T-helper 17 cell (primary cell): Measurements from ENCODE around the gene F11R. TPM values are rescaled to one million over a fixed set of nuclear protein-coding genes. Genes with fewer than 3 reads are reported as not detected.
"Not testable (repeated sequence)": the region's sequence is repeated elsewhere in the genome, so short reads cannot be mapped to it uniquely, and the experiment has no call there.

Experiments used
- ATAC-seq: fragments of 150-1000 bp; cut with Tn5 transposase; 2 replicates; pipeline ENCODE4 v1.10.0; 2021; ENCODE audit warnings: mild to moderate bottlenecking, moderate library complexity
- DNase-seq, 3 donors: peaks; one replicate each; pipeline versions ENCODE4 v3.0.0 to v3.0.0-alpha.2; 2020 to 2021
- H3K9me3 ChIP-seq: one replicate; pipeline ENCODE4 v1.7.0; 2013; ENCODE audit warnings: low read length, mild to moderate bottlenecking; ENCODE audit not compliant: control insufficient read depth, poor library complexity, severe bottlenecking
- H3K27ac Mint-ChIP-seq: one replicate; pipeline ENCODE4 v1.8.0; 2022; ENCODE audit warnings: mild to moderate bottlenecking, moderate library complexity, mixed read lengths
- H3K27me3 Mint-ChIP-seq: one replicate; pipeline ENCODE4 v1.8.0; 2022; ENCODE audit warnings: mixed read lengths
- H3K36me3 Mint-ChIP-seq: one replicate; pipeline ENCODE4 v1.8.0; 2022; ENCODE audit warnings: low read depth, mixed read lengths
- H3K4me1 Mint-ChIP-seq: one replicate; pipeline ENCODE4 v1.8.0; 2022; ENCODE audit warnings: mild to moderate bottlenecking, mixed read lengths
- H3K4me3 Mint-ChIP-seq: one replicate; pipeline ENCODE4 v1.8.0; 2022; ENCODE audit warnings: mild to moderate bottlenecking, moderate library complexity, mixed read lengths
- total RNA-seq, 4 donors: library from RNA in 2 of 4; stranded (reverse) in 2 of 4; gene quantifications; one replicate each; pipeline ENCODE4 v1.2.3 and lab custom pipeline; 2022 to 2026

The F11R gene
- total RNA-seq: 10 to 100 TPM; 13.5 to 23.6 TPM
- 15.1 to 34.1 reads per million in 2 donors for total RNA-seq (lab: John Stamatoyannopoulos, UW)

DNA sequence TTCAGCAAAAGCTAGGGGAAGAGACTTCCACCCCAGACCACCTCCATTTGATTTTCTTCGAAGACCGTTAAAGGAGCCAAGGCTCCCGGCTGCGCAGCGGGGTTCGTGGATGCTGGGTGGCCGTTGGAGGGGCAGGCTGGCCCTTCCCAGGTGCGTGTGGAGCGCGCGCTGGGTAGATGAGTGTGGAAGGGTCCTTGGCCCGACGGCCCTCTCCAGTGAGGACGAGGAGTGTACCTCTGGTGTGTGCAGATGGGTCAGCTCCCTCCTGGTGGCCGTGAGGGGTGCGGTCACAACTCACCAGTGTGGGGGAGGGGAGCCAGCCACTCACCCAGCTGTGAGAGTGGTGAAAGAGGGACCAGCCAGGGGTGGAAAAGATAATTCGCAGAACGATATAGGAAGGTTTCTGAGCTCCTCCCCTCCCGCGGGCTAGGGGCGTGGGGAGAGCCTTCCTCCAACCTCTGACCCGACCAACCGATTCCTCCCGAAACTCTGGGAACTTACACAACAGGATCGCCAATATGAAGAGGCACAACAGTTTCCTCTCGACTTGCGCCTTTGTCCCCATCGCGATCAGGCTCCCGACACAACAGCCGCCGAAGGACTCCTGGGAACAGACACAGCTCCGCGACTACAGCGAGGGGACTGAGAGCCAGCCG lies at the start of gene F11R:
Gene F11R (minus strand): TSS at position 644 of the 656 bp plus-strand sequence. CDS start 79 bp downstream, at position 565.
- Mint-ChIP-seq H3K27me3 (no peaks in the 10 kb centered on the region), H3K4me1 (peaks cover 35% of the 10 kb centered on the region), H3K27ac (peak within 1 kb of the TSS; percentile 97), H3K4me3 (peak within 1 kb of the TSS; percentile 93), H3K36me3 (peaks cover 2% of the 10 kb centered on the region)
- ATAC-seq: peak; percentile 45
- no peaks in the 10 kb centered on the region for H3K9me3 ChIP-seq
- peak in 1 of 3 donors; percentile 13 for DNase-seq

DNA sequence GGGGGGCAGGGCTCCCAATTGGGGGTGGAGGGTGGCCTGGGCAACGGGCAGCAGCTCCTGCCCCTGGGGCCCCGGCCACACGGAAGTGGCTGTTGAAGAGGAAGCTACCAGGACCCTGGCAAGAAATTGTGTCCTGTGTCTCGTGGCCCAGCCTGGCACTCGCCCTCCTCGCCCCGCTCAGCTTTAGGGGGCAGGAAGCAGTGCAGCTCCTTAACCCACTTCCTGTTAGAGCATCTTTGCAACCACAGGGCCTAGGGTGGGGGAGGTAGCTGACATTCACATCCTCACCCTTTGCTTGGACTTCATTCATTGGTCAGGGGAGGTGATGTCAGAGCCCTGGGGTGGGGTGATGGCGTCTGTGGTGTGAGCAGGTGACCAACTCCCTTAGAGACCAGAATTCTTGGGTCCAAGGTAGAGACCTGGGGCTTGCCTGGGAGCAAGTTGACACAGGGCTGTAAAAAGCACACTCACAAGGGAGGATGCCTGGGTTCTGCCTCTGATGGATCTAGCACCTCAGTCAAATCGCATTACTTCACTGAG lies 48.8 kb upstream of the F11R start, which contains the start of gene ARHGAP30:
Gene ARHGAP30 (minus strand): TSS at position 161 of the 540 bp plus-strand sequence. CDS start 267 bp downstream, outside the sequence.
- DNase-seq: peak; percentile 57 to 69 (median 64)
- H3K27ac Mint-ChIP-seq: peak within 1 kb of the TSS; percentile 99
- no peaks in the 10 kb centered on the region for H3K27me3 Mint-ChIP-seq
- peak; percentile 82 for ATAC-seq
- H3K9me3 ChIP-seq: no peaks in the 10 kb centered on the region
- H3K4me1 Mint-ChIP-seq: peaks cover 47% of the 10 kb centered on the region
- peak within 1 kb of the TSS; percentile 99 for H3K4me3 Mint-ChIP-seq
- peaks cover 8% of the 10 kb centered on the region for H3K36me3 Mint-ChIP-seq

DNA sequence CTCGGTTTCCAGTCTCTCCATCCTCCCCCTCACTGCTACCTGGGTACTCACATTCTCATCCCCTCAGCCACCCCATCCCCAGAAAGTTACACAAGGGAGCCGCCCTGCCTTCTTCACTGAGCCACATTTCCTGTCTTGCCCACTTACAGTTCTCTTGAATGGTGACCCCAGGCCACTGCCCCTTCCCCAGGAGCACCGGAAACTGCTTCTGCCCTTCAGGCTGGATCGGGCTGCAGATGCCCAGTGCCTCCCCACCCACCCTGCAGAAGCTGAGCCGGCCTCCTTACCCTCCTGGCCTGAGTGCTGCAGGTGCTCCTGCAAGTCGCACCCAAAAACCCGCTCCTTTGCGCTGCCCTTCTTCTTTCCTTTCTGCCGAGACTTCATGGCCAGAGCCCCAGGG lies 48.3 kb upstream of the F11R start:
- no peak for DNase-seq
- no peak for ATAC-seq
- H3K27ac Mint-ChIP-seq: peak overlapping the region; percentile 99
- peaks cover 10% of the 10 kb centered on the region for H3K36me3 Mint-ChIP-seq
- no peaks in the 10 kb centered on the region for H3K27me3 Mint-ChIP-seq
- no peaks in the 10 kb centered on the region for H3K9me3 ChIP-seq
- peaks cover 51% of the 10 kb centered on the region for H3K4me1 Mint-ChIP-seq
- peak overlapping the region; percentile 99 for H3K4me3 Mint-ChIP-seq

DNA sequence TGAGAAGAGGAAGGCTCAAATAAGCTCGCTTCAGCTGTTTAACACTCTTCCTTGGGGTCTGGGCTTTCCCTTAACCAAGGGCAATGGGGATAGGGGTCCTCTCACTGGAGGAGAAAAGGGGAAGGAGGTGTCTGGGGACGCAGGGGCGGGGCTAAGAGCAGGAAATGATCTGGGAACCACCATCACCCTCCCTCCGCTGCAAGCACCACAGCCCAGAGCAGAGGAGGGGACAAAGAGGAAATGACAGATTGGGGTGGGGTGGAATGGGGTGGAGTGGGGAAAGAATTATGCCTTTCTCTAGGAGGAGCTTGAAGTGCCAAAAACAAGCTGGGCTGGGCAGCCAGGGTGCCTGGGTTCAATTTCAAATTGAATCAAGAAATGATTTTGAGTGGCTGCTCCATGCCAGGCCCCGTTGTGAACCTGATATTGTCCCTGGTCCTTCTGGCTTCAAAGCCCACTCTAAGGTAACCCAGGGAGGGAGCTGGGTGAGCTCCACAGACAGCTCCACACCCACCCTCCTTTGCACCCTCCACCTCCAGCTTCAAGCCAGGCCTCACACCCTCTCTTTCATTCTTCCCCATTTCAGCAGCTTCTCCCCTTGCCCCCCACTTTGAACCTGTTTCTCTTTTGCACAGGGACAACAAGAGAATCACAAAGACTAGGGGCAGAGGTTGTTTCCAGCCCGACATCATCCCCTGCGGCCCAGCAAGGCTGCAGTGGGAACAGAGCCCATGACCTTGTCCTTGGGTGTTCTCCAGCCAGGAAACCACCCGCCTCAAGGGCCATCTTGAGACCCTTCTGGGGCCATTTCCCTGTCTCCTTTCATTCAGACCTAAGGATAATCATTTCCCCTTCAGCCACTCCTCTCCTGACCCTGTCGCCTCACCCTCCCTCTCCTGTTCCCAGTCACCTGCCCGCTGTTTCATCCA lies 47.6 kb upstream of the F11R start:
- no peaks in the 10 kb centered on the region for H3K9me3 ChIP-seq
- Mint-ChIP-seq H3K36me3 (peaks cover 13% of the 10 kb centered on the region), H3K4me1 (peaks cover 58% of the 10 kb centered on the region), H3K27me3 (no peaks in the 10 kb centered on the region), H3K4me3 (peak overlapping the region; percentile 99), H3K27ac (peak overlapping the region; percentile 99)
- DNase-seq (peak; percentile 60 to 81 (median 68)), ATAC-seq (peak; percentile 80)

DNA sequence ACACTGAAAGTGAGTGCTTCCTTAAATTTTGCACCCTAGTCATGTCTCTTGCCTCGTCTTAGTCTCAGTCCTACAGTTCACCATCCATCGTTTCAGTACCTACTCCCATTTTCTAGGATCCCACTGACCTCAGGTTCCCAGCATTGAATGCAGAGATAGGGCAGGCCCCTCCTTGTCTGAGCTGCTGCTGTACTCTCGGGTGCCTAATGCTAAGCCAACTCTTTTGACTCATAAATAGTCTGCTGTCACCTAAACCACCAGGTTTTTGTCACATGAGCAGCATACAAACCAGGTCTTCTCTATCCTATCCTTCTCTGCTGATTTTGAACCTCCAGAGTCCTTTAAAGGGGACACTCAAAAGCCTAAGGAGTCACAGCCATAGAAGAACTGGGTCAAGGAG lies 45.7 kb upstream of the F11R start:
- no peak for ATAC-seq
- H3K9me3 ChIP-seq: no peaks in the 10 kb centered on the region
- peaks cover 59% of the 10 kb centered on the region for H3K4me1 Mint-ChIP-seq
- peaks cover 18% of the 10 kb centered on the region for H3K36me3 Mint-ChIP-seq
- peak overlapping the region; percentile 99 for H3K4me3 Mint-ChIP-seq
- H3K27ac Mint-ChIP-seq: peak overlapping the region; percentile 99
- DNase-seq: no peak
- H3K27me3 Mint-ChIP-seq: no peaks in the 10 kb centered on the region

DNA sequence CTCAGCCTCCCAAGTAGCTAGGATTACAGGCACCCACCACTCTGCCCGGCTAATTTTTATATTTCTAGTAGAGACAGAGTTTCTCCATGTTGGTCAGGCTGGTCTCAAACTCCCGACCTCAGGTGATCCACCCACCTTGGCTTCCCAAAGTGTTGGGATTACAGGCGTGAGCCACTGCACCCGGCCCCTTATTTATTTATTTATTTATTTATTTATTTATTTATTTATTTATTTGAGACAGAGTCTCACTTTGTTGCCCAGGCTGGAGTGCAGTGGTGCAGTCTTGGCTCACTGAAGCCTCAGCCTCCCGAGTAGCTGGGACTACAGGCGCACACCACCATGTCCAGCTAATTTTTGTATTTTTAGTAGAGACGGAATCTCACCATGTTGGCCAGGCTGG lies 44.7 kb upstream of the F11R start:
- not testable (repeated sequence) for DNase-seq, ATAC-seq, H3K9me3 ChIP-seq, H3K27me3 Mint-ChIP-seq
- Mint-ChIP-seq H3K4me3 (peak overlapping the region; percentile 99), H3K27ac (peak overlapping the region; percentile 99), H3K4me1 (peaks cover 60% of the 10 kb centered on the region), H3K36me3 (peaks cover 18% of the 10 kb centered on the region)

DNA sequence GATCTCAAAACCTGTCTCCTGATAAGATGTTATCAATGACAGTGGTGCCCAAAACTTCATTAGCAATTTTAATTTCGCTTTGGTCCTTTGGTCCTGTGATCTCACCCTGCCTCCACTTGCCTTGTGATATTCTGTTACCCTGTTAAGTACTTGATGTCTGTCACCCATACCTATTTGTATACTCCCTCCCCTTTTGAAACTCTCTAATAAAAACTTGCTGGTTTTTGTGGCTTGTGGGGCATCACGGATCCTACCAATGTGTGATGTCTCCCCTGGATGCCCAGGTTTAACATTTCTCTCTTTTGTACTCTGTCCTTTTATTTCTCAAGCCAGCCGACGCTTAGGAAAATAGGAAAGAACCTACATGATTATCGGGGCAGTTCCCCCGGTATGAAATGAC lies 43.0 kb upstream of the F11R start:
- H3K36me3 Mint-ChIP-seq: peaks cover 22% of the 10 kb centered on the region

DNA sequence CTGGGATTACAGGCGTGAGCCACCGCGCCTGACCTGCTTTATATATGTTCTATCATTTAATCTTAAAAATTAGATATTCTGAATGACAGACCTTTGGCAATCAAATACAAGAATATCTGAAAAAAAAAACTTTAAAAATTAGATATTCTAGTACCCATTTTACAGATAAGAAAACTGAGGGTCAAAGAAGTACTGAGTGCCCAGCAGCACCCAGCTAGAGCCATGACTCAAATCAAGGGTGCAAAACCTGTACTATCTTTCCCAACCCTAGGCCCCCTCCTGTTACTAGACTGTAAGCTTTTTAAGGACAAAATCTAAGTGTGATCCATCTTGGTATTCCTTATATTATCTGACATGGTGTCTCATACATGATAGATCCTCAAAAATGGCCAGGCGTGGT lies 40.5 kb upstream of the F11R start:
- ATAC-seq: no peak
- H3K4me1 Mint-ChIP-seq: peaks cover 46% of the 10 kb centered on the region
- peaks cover 18% of the 10 kb centered on the region for H3K36me3 Mint-ChIP-seq
- H3K4me3 Mint-ChIP-seq: no peak overlapping the region
- DNase-seq: no peak
- H3K9me3 ChIP-seq: no peaks in the 10 kb centered on the region
- H3K27ac Mint-ChIP-seq: peak overlapping the region; percentile 75
- H3K27me3 Mint-ChIP-seq: no peaks in the 10 kb centered on the region

More for the DNA sequence above, 43.0 kb upstream of the F11R start:
- H3K27me3 Mint-ChIP-seq, DNase-seq, H3K9me3 ChIP-seq, ATAC-seq: not testable (repeated sequence)
- Mint-ChIP-seq H3K4me3 (peak overlapping the region; percentile 88), H3K27ac (peak overlapping the region; percentile 99), H3K4me1 (peaks cover 61% of the 10 kb centered on the region)

DNA sequence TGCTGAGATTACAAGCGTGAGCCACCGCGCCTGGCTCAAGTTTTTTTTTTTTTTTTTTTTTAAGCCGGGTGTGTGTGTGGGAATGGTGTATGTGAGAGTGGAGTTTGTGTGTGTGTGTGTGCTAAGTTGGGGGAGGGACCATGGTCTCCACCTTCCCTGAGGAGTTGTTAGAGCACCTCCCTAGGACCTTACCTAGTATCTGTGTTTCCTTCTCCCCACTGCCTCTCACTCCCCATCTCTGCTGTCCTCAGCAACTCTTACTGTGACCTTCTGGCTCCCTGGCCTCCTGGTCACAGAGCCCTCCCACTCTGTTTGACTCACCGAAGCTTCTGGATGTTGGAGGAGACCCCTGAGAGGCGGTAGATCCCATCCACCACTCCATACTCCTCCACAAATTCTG lies 38.3 kb upstream of the F11R start:
- Mint-ChIP-seq H3K4me3 (no peak overlapping the region), H3K36me3 (peaks cover 16% of the 10 kb centered on the region), H3K27ac (peak overlapping the region; percentile 75), H3K4me1 (peaks cover 42% of the 10 kb centered on the region), H3K27me3 (no peaks in the 10 kb centered on the region)
- ATAC-seq (no peak), DNase-seq (no peak)
- no peaks in the 10 kb centered on the region for H3K9me3 ChIP-seq

DNA sequence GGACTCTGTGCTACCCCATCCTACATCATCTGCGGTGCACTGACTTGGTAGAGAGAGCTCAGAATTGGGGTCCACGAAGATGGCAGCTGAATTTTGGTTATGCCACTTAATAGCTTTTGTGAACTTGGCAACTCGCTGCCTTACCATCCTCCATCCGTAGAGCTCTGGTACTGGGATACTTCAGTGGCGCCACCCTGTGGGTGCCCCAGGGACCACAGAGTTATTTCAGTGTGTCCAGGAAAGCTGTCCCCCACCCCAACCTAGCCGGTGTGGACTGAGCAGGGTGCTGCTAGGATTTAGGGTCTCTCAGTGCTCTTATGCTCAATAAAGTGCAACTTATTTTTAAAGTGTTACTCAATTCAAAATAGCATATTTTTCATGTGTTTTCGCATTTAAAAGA lies 33.9 kb upstream of the F11R start:
- peak overlapping the region; percentile 82 for H3K27ac Mint-ChIP-seq
- H3K4me3 Mint-ChIP-seq: no peak overlapping the region
- peaks cover 14% of the 10 kb centered on the region for H3K36me3 Mint-ChIP-seq
- no peaks in the 10 kb centered on the region for H3K9me3 ChIP-seq
- DNase-seq: no peak
- no peak for ATAC-seq
- peaks cover 26% of the 10 kb centered on the region for H3K4me1 Mint-ChIP-seq
- no peaks in the 10 kb centered on the region for H3K27me3 Mint-ChIP-seq

DNA sequence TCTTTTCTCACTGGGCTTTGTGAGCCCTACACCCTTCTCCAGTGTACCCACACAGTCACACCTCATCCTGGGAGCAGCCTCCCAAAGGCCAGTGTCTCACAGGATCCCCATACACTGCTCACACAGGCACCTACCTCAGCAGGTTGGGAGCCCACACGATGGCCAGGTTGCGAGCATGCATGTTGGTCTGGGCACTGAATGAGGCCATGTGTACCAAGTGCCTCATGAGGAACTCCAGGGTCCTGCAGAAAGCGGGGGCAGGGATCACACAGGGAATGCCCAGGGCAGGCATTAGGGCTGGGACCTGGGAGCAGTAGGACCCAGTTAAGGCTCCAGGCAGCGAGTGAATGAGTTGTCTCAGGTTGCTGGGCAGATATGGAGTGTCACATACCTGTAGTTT lies 33.3 kb upstream of the F11R start:
- no peak overlapping the region for H3K4me3 Mint-ChIP-seq
- H3K27me3 Mint-ChIP-seq: no peaks in the 10 kb centered on the region
- H3K9me3 ChIP-seq: no peaks in the 10 kb centered on the region
- peaks cover 11% of the 10 kb centered on the region for H3K36me3 Mint-ChIP-seq
- no peak for DNase-seq
- peaks cover 20% of the 10 kb centered on the region for H3K4me1 Mint-ChIP-seq
- H3K27ac Mint-ChIP-seq: peak overlapping the region; percentile 82
- no peak for ATAC-seq

DNA sequence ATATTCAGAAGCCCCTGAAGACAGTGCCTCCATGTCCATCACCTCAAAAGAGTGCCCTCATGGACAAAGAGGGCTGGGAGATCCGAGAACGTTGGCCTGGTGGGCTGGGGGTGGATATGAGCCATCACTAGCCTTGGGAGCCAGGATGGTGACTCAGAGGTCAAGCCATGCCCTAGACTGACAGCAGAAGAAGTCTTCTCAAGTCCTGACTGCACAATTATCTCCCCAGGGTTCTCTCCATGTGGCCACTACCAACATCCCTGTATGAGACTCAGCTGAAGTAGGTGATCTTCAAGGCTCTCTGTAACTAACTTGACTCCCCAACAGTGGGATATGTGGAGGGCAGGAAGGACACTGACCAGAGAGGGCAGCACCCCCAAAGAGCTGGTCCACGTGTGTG lies 31.9 kb upstream of the F11R start:
- H3K27me3 Mint-ChIP-seq: no peaks in the 10 kb centered on the region
- H3K9me3 ChIP-seq: no peaks in the 10 kb centered on the region
- H3K4me3 Mint-ChIP-seq: no peak overlapping the region
- H3K27ac Mint-ChIP-seq: peak overlapping the region; percentile 82
- peaks cover 24% of the 10 kb centered on the region for H3K4me1 Mint-ChIP-seq
- peaks cover 14% of the 10 kb centered on the region for H3K36me3 Mint-ChIP-seq
- no peak for DNase-seq
- no peak for ATAC-seq

DNA sequence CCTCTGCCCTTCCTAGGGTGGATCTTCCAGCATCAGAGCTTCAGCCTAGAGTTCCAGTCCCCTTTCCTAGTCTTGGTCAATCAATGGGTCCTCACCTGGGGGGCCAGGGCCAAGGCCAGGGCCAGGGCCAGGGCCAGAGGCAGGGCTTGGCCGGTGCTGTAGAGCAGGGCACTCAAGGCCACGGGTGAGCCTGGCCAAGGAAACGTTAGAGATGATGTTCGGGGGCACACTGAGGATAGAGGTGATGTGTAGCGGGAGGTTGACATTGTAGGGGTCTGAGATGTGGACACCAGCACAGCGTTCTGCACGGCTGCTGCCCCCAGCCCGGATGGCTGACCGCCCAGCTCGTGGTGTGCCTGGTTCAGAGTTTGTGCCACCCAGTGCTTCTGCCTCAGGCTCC lies 30.3 kb upstream of the F11R start:
- peaks cover 10% of the 10 kb centered on the region for H3K36me3 Mint-ChIP-seq
- DNase-seq (no peak), ATAC-seq (no peak)
- peaks cover 22% of the 10 kb centered on the region for H3K4me1 Mint-ChIP-seq
- H3K9me3 ChIP-seq: no peaks in the 10 kb centered on the region
- no peaks in the 10 kb centered on the region for H3K27me3 Mint-ChIP-seq
- H3K27ac Mint-ChIP-seq: no peak overlapping the region
- no peak overlapping the region for H3K4me3 Mint-ChIP-seq
